Stimulated activated CD8-positive, alpha-beta memory T cell treated with anti-CD3 and anti-CD28 coated beads, Interleukin-4, amount 100 ng/mL, for 24 hours (primary cell): ENCODE results near the gene MEIS2.

Source experiments
- DNase-seq: peaks from one replicate; pipeline ENCODE4 v3.0.0-alpha.2; 2020; ENCODE audit warnings: low read depth

The MEIS2 gene

GRCh38 chr15:37100109-37100965 is at the start of gene MEIS2:
Gene MEIS2 (minus strand): TSS chr15:37100549. CDS start chr15:37099466, 1,083 bp downstream.
- no peak for DNase-seq

- no peak for DNase-seq
Observed at GRCh38 chr15:37149146-37149545, 48.8 kb upstream of the MEIS2 start.

DNA sequence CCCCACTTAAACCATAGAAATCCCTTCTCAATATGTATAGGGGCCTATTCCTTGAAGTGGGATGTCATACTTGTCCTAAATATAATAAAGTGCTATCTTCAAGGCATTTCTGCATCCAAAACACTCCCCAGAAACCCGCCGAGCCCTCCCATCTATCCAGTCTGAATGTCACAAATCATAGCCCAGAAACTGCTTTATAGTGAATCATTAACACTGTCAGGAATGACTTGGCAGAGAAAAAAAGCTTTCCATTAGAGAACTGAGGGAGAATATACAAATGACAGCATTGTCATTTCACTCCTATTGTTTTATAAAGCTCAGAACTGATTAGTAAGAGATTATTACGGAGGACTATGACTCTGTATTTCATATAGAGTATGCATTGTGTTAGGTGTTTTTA is 48.4 kb upstream of the MEIS2 start:
- DNase-seq: no peak

GRCh38 chr15:37143351-37143750 is 43.0 kb upstream of the MEIS2 start:
- DNase-seq: no peak

DNA sequence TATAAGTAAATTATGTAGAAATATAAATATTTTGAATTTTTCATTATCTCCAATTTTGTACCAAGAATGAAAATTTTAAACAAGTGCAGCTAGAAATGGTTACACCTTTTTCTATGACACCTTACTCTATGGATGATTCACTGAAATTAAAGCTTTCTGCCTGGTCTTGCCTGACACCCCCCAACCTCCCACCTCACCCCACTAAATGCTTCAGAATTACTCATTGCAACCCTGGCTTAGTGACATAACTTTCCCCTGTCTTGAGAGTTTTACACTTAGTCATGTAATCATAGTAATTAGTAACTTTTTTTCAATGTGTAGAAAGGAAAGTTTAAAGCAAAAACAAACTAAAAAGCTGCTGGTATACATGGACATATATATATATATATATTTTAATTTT is 42.0 kb upstream of the MEIS2 start:
- no peak for DNase-seq

- no peak for DNase-seq
Observed at GRCh38 chr15:37140531-37141058, 40.2 kb upstream of the MEIS2 start.

DNA sequence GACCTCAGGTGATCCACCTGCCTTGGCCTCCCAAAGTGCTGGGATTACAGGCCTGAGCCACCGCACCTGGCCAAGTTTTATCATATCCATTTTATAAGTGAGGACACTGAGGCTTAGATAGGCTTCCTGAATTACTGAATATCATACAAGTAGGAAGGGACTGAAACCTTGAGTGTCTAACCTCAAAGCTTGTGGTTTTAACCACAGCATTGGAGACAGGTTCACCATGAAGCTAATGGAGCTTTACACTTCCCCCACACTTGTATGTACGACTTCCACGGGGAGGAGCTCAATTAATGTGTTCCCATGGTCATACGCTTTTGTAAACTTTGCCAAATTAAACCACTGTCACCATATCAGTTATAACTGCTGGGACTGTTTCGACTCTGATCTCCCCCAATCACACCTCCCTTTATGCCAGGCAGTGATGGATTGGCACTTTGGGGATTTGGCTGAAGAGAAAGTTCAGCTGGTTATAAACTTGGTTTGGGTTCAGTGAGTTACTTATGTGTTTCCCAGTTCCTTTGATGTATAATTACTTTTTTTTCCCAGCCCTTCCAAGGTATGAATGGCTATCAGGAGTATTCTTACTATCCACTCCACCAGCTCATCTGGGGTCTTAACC is 38.4 kb upstream of the MEIS2 start:
- no peak for DNase-seq

- DNase-seq: no peak
Observed at GRCh38 chr15:37137221-37137620, 36.9 kb upstream of the MEIS2 start.

DNA sequence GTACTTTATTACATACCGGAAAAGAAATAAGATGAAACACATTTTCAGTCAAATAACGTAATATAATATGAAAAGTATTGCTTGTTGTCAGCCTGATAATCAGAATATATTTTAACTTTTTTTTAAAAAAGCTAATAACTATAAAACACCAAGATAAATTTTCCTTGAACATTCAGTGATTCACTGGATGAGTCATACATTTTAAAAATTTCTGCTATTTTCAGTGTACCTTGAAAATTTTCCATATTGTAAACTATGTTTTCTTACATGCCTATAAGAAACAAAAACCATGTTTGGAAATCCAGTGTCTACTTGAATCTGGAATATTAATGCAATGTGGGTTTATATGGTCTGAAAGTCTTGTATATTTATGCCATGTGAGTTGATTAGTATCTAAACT is 36.3 kb upstream of the MEIS2 start:
- DNase-seq: no peak

DNA sequence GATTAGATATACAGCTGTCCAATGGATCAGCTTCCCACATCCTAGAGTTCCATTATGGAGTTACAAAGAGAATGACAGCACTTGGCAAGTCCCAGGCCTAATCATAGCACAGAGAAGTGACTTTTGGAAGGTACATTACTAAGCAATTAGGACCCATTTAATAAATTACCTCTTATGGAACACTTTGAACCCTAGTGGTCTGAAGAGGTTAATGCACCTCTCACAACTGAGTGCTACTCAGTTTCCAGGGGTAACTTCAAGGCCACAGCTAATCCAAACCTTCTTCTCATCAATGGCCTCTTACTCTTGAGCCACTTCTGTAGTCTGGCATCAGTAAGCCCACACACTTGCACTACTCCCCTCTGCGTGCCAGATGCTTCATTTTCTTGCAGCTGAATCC is 34.9 kb upstream of the MEIS2 start:
- no peak for DNase-seq

DNA sequence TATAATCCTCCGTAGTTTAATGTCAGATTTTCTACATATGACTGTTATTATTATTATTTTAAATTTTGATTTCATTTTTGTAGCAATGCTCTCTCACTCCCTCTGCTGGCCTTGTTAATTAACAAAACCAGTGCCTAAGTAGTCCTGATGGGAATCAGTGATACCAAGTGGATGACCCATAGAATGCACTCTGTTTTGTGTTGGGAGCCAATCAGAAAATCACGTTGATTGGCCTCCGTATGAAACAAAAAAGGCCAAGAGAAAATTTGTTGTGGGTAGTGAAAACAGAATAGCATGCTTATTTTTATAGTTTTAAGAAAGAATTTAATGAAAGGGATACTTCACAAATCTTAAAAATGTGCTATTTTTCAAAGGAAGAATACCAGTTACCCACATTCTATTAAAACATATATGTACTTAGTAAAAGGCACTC is 34.4 kb upstream of the MEIS2 start:
- DNase-seq: no peak

DNA sequence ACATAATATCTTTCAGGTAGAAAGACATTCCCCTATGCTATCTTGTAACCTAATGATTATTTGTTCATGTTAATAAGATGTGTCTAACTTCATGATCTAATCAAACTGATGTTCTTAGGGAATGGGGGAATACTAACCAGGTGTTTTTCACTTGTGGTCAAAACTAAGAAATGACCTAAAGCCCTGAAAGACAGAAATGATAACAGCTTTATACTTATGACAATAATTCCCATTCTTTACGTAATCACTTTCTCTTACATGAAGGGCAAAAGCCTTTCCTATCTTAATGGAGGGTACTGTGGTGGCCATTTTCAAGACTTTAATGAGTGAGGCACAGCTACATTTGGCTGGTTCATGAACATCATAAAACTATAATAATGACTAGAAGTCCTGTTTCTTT is 33.9 kb upstream of the MEIS2 start:
- DNase-seq: no peak

GRCh38 chr15:37133602-37134001 is 33.3 kb upstream of the MEIS2 start:
- DNase-seq: no peak

DNA sequence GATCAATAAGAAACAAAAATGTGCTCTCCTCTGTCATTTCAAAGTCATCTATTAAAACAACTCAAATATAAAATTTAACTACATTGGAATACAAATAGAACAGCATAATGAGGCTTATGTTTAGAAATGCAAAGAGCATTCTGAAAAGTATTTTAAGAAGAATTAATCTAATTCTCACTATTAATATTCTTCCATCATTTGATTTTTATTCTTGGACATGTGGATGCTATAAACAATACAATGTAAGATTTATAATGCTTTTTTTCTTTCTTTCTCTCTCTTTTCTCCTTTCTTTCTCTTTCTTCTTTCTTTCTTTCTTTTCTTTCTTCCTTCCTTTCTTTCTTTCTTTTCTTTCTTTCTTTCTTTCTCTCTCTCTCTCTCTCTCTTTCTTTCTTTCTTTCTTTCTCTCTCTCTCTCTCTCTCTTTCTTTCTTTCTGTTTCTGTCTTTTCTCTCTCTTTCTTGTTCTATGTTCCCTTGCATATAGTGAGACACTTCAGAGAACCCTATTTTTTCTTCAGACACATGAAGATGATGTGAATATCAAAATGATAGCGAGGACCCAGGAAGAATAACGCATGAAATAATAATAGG is 32.6 kb upstream of the MEIS2 start:
- DNase-seq: no peak

DNA sequence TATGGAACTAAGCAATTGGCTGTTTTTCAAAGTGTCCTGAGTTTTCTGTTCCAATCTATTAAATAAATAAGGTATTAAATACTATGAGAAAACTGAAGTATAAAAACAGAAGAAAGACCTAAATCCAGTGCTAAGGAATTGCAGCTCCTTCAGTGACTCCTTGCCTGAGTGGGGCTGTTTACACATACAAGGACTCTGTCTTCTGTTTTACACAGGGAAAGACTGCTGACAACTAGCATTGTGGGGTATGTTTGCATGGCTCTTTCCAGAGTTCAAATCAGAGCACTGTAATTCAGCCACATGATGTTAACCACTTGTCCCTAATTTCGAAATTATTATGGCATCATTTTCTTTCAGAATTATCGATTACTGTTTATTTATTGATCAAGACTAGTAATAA is 31.3 kb upstream of the MEIS2 start:
- no peak for DNase-seq

DNA sequence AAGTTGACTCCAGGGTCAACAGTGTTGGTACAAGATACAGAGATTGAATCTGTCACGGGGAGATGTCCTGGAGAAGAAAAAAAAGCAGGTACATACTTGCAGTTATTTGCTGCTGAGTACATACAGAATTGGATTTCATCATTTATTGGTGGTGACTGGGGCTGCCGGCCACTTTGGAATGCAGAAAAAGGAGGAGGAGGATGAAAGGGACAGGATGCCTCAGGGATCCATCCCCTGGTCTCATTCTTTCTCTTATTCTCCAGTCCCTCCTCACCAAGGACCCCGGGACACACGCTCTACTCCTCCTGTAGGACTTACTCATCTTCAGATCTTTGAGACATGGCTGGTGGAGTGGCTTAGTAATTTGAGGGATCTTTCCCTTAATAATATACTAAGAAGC is 30.0 kb upstream of the MEIS2 start:
- no peak for DNase-seq

DNA sequence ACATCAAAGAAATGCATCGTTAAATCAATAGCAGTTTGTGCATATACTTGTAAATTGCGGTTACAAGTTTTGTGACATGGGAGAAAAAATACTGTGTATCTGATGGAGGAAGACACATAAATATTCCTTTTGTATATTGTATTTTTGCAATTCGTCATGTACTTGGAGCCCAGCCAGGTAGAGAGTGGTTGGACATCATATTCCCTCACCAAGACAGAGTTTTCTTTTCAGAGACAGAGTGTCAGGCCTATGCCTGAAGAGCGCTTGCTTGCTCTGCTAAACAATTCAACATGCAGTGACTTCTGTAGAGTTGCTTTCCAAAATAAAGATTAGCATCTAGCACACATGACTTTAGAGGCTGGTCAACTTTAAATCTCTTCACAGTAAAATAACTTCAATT is 24.8 kb upstream of the MEIS2 start:
- no peak for DNase-seq

DNA sequence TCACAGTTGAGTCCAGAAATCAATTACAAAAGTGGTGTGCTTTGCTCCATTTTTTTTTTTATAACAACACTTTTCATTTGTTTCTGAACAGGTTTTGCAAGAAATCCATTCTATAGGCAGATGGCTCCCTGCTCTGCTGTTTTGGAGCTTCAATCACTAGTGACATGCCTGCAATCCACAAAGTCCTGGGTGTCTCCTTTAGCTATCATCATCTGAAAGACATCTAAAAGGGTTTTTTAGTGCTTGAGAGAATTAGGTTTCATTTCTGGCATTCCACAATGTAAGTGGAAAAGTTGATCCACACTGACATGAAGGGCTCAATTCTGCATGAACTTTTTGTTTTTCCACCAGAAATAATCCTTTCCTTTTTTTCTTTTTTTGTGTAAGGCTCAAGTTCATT is 24.0 kb upstream of the MEIS2 start:
- DNase-seq: no peak

GRCh38 chr15:37122703-37123102 is 22.4 kb upstream of the MEIS2 start:
- DNase-seq: no peak

GRCh38 chr15:37121492-37121891 is 21.1 kb upstream of the MEIS2 start:
- DNase-seq: no peak

DNA sequence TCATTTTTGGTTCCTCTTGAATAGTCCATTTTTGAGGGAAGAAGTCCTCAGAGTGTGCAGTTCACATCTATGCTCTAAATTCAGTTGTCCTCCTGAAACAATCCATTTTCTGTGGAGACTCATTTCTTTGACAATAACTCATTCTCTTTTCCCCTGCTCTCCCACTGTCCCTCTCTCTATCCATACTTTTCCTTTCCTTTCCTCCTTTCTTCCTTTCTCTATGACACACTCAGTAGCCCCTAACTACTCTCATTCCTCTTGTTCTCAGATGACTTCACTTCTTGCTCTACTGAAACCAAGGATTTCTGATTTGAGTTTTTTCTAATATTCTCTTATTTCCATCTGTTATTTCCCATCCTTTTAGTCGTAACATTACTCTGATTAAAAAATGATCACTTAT is 16.7 kb upstream of the MEIS2 start:
- no peak for DNase-seq

DNA sequence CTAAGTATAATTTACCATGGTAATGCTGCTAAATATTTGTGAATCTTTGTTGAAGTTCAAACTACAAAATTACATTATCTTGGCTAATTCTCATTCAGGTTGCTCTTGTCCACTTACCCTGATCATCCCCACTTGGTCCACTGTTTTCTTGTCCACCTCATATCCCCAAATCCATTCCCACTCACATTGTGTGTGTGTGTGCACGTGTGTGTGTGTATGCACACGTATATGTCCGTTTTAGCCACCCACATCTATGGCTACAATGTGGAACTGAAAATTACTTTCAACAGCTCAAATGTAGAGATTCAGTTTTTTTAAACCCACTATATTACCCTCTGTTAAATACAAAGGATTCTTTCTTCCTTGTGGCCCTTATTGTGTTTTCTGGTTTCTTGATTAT is 15.2 kb upstream of the MEIS2 start:
- no peak for DNase-seq
